HUES64 (cell line): ENCODE data around the gene ADGB.

Source experiments
- H3K27ac ChIP-seq: 2 replicates; pipeline ENCODE4 v1.7.0; 2013; ENCODE audit warnings: low read depth, low read length, inconsistent platforms
- H3K27me3 ChIP-seq: 2 replicates; pipeline ENCODE4 v1.6.1; 2013; ENCODE audit warnings: mild to moderate bottlenecking, low read length; ENCODE audit not compliant: insufficient read depth
- H3K36me3 ChIP-seq: 2 replicates; pipeline ENCODE4 v1.6.1; 2013; ENCODE audit warnings: mild to moderate bottlenecking, low read length; ENCODE audit not compliant: insufficient read depth
- H3K4me1 ChIP-seq: 2 replicates; pipeline ENCODE4 v1.6.1; 2013; ENCODE audit warnings: mild to moderate bottlenecking, low read length, moderate library complexity; ENCODE audit not compliant: insufficient read depth
- H3K4me3 ChIP-seq: 2 replicates; pipeline ENCODE4 v1.5.1; 2013; ENCODE audit warnings: mild to moderate bottlenecking, low read length, moderate library complexity
- H3K9ac ChIP-seq: 2 replicates; pipeline ENCODE4 v1.6.1; 2013; ENCODE audit warnings: mild to moderate bottlenecking, low read depth, low read length
- H3K9me3 ChIP-seq: 2 replicates; pipeline ENCODE4 v1.6.1; 2013; ENCODE audit warnings: low read depth, low read length; ENCODE audit not compliant: insufficient read depth
- WGBS: fragments of 150-250, 120-280 bp; methylation state at CpG from one replicate; pipeline ENCODE4 v1.1.7; 2013; ENCODE audit warnings: missing lambda C conversion rate; 5-methylcytosine and 5-hydroxymethylcytosine counted together

ADGB gene

DNA sequence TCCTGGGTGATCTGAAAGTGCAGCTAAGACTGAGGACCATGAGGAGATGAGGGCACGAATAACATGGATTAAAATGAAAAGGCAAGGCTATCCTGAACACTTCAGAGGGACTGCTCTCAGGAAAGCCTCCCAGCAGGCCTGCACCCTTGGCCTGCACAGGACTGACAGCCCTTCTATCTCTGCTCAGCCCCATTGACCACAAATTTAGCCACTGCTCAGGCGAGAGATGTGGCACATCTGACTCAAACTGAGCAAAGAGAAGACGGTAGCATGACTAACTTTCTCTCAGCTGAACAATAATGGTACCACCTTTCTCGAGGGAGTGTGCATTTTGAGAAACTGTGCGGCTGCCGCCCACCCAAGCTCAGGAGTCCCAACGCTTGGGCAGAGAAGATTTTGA lies 257.5 kb downstream of the ADGB start:
- Histone ChIP-seq H3K36me3 (no peaks in the 10 kb centered on the region), H3K27ac (no peak overlapping the region), H3K9me3 (no peaks in the 10 kb centered on the region), H3K4me1 (peaks cover 5% of the 10 kb centered on the region; the same call in 1 of the 2 replicates), H3K27me3 (no peaks in the 10 kb centered on the region), H3K4me3 (no peak overlapping the region), H3K9ac (no peak overlapping the region)
- WGBS: 96% methylated on average over 7 of the region's 7 CpGs

DNA sequence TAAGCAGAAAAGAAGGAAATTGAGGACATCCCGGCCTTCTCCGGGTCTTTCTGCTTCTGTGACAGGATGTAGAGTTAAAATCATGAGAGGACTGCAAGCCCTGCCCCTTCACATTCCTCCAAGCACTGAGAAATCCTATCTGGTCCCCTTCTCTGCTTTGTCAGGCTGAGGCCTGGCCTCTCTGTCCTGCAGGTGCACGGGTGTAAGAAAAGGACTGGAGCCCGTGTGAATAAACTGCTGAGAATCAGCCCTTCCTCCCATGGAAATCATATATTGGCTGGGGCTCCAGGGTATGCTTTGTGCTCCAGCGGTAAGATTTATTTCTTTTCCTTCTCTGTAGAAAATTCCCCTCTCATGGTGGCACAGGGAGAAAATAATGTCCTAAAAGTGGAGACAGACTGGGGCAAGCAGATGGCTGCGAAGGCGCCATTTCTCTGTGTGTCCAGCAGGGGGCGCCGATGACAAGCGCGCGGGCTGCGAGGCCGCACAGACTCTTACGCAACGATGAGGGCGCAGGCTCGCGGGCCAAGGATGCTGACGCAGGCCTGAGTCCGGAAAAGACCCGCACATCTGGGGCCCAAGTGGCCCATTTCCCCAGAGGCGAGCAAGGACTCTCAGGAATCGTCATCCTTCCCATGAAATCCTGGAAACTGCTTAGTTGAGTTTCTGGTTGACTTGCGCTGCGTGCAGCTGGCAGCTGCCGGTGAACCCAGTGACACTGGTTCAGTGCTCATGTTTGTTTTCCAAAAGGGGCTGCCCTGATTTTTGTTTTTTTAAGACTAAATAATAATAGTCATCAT lies 258.6 kb downstream of the ADGB start:
- Histone ChIP-seq H3K4me1 (peaks cover 5% of the 10 kb centered on the region; the same call in 1 of the 2 replicates), H3K4me3 (peak overlapping the region; percentile 65), H3K9me3 (no peaks in the 10 kb centered on the region), H3K27me3 (no peaks in the 10 kb centered on the region), H3K36me3 (no peaks in the 10 kb centered on the region), H3K27ac (no peak overlapping the region), H3K9ac (peak overlapping the region; percentile 33)
- WGBS: 15% methylated on average over 27 of the region's 27 CpGs

DNA sequence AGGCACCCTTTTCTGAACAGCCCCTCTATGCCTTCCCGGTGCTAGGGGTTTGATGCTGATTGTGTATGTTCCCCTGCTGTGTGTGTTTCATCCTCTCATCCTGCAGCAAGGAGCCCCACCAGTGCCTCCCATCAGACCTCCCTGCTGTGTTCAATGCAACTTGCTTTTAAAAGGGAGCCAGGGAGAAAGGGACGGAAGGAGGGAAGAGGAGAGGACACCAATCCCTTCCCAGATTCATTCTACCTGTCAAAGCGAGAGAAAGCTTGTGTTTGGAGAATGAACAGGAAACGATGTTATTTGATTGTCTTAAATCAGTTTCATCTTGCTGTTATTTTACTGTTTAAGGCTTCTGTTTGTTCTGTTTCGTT lies 259.2 kb downstream of the ADGB start:
- H3K4me3 ChIP-seq: peak overlapping the region; percentile 65
- H3K36me3 ChIP-seq: no peaks in the 10 kb centered on the region
- no peaks in the 10 kb centered on the region for H3K27me3 ChIP-seq
- H3K9ac ChIP-seq: peak overlapping the region; percentile 33
- 24% methylated on average over 5 of the region's 5 CpGs for WGBS
- H3K27ac ChIP-seq: no peak overlapping the region
- H3K9me3 ChIP-seq: no peaks in the 10 kb centered on the region
- peaks cover 5% of the 10 kb centered on the region; the same call in 1 of the 2 replicates for H3K4me1 ChIP-seq

DNA sequence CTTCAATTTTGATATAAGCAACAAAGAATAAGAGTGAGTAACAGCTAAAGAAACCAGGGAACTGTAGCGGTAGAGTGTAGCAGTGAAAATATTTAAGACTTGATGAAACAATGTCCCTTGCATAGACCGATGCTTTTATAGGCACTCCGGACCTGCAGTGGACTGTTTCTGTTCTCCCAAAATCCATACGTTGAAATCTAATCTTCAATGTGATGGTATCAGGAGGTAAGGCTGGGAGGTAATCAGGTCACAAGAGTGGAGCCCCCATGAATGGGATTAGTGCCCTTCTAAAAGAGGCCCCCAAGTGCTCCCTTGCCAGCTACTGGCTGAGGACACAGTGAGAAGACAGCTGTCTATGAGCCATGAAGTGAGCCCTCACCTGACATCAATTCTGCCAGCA lies 260.4 kb downstream of the ADGB start:
- H3K27me3 ChIP-seq: no peaks in the 10 kb centered on the region
- 97% methylated on average over 4 of the region's 4 CpGs for WGBS
- H3K4me3 ChIP-seq: no peak overlapping the region
- H3K27ac ChIP-seq: no peak overlapping the region
- H3K36me3 ChIP-seq: no peaks in the 10 kb centered on the region
- peaks cover 5% of the 10 kb centered on the region; the same call in 1 of the 2 replicates for H3K4me1 ChIP-seq
- H3K9me3 ChIP-seq: no peaks in the 10 kb centered on the region
- no peak overlapping the region for H3K9ac ChIP-seq

- H3K27ac ChIP-seq: no peak overlapping the region
- H3K27me3 ChIP-seq: no peaks in the 10 kb centered on the region
- 93% methylated on average over 3 of the region's 3 CpGs for WGBS
- H3K4me1 ChIP-seq: peaks cover 5% of the 10 kb centered on the region; the same call in 1 of the 2 replicates
- H3K36me3 ChIP-seq: no peaks in the 10 kb centered on the region
- no peak overlapping the region for H3K9ac ChIP-seq
- no peak overlapping the region for H3K4me3 ChIP-seq
- H3K9me3 ChIP-seq: no peaks in the 10 kb centered on the region
These were observed 261.2 kb downstream of the ADGB start for GRCh38 chr6:146859795-146860495.

DNA sequence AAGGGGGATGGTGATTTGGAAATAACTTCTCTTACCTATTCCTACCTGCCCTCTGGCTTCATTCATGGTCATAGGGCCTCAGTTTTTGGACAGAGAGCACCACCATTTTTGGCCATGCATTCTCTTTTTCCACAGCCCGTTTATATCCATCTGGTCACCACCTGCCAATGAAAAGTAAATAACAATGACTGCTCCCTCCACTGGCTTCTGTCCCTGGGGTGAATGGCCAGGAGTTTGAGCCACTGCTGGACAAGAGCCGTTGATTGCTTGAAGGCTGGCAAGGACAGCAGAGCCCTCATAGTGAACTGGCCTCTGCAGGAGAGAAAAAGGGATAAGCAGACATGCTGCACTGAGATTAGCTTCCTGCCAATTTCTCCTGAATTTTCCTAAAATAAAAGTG lies 261.8 kb downstream of the ADGB start:
- H3K4me1 ChIP-seq: peaks cover 5% of the 10 kb centered on the region; the same call in 1 of the 2 replicates
- H3K27ac ChIP-seq: no peak overlapping the region
- no peaks in the 10 kb centered on the region for H3K27me3 ChIP-seq
- H3K4me3 ChIP-seq: no peak overlapping the region
- H3K9me3 ChIP-seq: no peaks in the 10 kb centered on the region
- H3K36me3 ChIP-seq: no peaks in the 10 kb centered on the region
- no peak overlapping the region for H3K9ac ChIP-seq
- 92% methylated on average over 2 of the region's 2 CpGs for WGBS

DNA sequence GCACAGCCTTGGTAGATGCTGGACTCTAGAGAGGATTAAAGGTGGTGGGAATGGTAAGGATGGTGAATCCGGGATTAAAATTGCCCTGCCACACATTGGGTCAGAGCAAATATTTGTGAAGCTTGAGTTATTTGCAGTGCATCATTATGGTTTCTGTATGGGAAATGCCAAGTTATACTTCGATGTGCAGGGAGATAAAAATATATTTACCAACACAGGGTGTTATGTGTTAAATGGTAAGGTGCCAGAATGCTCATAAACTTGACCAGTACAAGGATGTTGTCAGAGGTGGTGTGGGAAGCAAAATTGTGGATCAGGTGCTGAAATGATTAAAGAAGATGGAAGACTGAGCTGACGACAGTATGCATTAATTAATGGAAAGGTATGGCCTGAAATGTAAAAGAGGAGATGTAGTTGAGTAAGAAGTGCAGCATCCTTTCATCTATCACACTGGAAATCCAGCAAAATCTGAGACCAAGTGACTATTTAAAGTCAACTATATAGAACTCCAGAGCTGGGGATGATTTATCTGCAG lies 262.3 kb downstream of the ADGB start:
- H3K27ac ChIP-seq: no peak overlapping the region

DNA sequence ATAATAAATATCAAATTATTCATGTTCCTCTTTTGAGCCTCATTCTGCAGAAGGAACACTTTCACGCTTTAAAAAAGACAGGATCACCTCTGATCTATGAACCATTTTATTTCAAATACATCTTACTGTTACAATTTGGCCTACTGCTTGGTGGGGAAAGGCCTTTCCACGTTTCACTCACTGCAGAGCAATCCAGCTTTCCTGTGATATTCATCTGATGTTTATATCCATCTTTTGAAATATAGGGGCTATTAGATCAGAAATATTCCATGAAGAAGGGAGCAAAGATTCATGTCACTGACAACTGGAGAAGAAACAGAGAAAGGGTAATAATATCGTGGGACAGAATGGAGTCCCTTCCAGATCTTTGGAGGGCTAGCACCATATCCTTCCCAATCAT lies 262.9 kb downstream of the ADGB start:
- Histone ChIP-seq H3K4me3 (no peak overlapping the region), H3K4me1 (peaks cover 5% of the 10 kb centered on the region; the same call in 1 of the 2 replicates), H3K27me3 (no peaks in the 10 kb centered on the region), H3K9me3 (no peaks in the 10 kb centered on the region), H3K27ac (no peak overlapping the region), H3K9ac (no peak overlapping the region), H3K36me3 (no peaks in the 10 kb centered on the region)
- WGBS: 86% methylated on average over 3 of the region's 3 CpGs

More for the DNA sequence above, 262.3 kb downstream of the ADGB start:
- Histone ChIP-seq H3K4me3 (no peak overlapping the region), H3K4me1 (peaks cover 5% of the 10 kb centered on the region; the same call in 1 of the 2 replicates), H3K27me3 (no peaks in the 10 kb centered on the region), H3K9ac (no peak overlapping the region), H3K36me3 (no peaks in the 10 kb centered on the region), H3K9me3 (no peaks in the 10 kb centered on the region)
- 93% methylated on average over 3 of the region's 3 CpGs for WGBS

- Histone ChIP-seq H3K4me3 (no peak overlapping the region), H3K27me3 (no peaks in the 10 kb centered on the region), H3K36me3 (no peaks in the 10 kb centered on the region), H3K27ac (no peak overlapping the region), H3K4me1 (peaks cover 5% of the 10 kb centered on the region; the same call in 1 of the 2 replicates), H3K9ac (no peak overlapping the region), H3K9me3 (no peaks in the 10 kb centered on the region)
- 94% methylated on average over 3 of the region's 4 CpGs for WGBS
These were observed 263.7 kb downstream of the ADGB start for GRCh38 chr6:146862508-146862919.

GRCh38 chr6:146864300-146864699 lies 265.5 kb downstream of the ADGB start:
- Histone ChIP-seq H3K4me3 (no peak overlapping the region), H3K9ac (no peak overlapping the region), H3K27ac (no peak overlapping the region), H3K36me3 (no peaks in the 10 kb centered on the region), H3K27me3 (no peaks in the 10 kb centered on the region), H3K4me1 (no peaks in the 10 kb centered on the region), H3K9me3 (no peaks in the 10 kb centered on the region)
- WGBS: 94% methylated on average over 3 of the region's 4 CpGs

- Histone ChIP-seq H3K27ac (no peak overlapping the region), H3K4me3 (no peak overlapping the region), H3K4me1 (no peaks in the 10 kb centered on the region), H3K9me3 (no peaks in the 10 kb centered on the region), H3K9ac (no peak overlapping the region), H3K27me3 (no peaks in the 10 kb centered on the region), H3K36me3 (no peaks in the 10 kb centered on the region)
- 93% methylated on average over 2 of the region's 2 CpGs for WGBS
These were observed 266.1 kb downstream of the ADGB start for GRCh38 chr6:146864885-146865284.
